SHP77 treated with DMSO at 0.1 percent for 48 hours (cell line): ENCODE measurements around the gene PLEKHM2.

ENCODE experiments used
- DNase-seq: peaks from one replicate; lab custom pipeline; 2025; lab: John Stamatoyannopoulos, UW

PLEKHM2 gene

DNA sequence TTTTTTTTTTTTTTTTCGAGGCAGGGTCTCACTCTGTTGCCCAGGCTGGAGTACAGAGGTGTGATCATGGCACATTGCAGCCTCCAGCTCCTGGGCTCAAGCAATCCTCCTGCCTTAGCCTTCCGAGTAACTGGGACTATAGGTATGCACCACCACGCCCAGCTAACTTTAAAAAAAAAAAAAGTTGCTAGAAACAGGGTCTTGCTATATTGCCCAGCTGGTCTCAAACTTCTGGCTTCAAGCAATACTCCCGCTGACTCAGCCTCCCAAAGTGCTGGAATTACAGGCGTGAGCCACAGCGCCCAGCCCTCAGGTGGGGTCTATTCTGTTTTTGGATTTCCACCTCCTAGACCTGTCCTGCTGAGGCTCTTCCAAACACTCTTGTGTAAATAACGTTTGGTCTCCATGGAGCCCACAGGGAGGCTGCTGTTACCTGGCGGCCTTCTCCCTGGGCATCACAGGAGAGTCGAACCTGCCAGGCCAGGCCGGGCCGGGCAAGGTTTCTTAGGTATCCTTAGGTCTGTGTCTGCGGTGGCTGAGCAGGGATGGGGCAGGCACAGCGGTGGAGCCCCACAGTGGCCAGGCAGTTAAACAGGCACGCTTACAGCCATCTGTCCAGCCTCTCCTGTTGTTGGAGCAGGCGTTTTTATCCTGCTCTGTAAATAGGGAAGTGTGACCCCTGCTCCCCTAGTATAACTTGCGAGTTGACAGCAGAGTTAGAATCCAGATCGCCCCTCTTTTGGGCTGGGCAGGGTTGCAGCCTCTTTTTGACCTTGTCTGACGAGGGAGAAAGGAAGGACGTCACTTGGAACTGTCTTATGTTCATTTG is 18.8 kb downstream of the PLEKHM2 start:
- DNase-seq, result no peak

DNA sequence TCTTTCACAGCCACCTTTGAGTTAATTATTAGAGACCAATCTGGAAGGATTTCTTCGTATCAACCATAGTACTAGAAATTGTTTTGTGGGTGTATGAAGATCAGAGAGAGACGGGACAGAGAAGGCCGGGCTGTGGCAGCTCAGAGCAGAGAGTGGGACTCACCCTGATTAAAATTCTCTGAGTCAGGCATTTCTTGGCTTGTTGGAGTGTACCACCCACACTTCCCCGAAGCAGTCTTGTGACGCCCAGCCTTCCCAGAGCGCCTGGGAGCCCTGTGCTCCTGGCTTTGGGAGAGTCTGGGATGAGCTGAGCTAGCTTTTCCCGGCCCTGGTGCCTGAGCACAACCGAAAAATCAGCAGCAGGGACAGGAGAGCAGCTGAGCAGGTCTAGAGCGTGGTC is 19.4 kb downstream of the PLEKHM2 start:
- no peak for DNase-seq

- no peak for DNase-seq
Measured at GRCh38 chr1:15704526-15705183, 20.5 kb downstream of the PLEKHM2 start.

DNA sequence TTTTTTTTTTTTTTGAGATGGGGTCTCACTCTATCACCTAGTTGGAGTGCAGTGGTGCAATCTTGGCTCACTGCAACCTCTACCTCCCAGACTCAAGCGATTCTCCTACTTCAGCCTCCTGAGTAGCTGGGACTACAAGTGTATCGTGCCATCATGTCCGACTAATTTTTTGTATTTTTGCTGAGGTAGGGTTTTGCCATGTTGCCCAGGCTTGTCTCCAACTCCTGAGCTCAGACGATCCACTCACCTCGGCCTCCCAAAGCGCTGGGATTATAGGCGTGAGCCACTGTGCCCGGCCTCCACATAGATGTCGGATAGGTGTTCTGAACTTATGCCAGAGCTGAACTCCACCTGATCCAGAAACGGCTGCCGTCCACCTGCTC is 21.1 kb downstream of the PLEKHM2 start:
- no peak for DNase-seq

GRCh38 chr1:15706751-15707150 is 22.6 kb downstream of the PLEKHM2 start:
- DNase-seq, result no peak

DNA sequence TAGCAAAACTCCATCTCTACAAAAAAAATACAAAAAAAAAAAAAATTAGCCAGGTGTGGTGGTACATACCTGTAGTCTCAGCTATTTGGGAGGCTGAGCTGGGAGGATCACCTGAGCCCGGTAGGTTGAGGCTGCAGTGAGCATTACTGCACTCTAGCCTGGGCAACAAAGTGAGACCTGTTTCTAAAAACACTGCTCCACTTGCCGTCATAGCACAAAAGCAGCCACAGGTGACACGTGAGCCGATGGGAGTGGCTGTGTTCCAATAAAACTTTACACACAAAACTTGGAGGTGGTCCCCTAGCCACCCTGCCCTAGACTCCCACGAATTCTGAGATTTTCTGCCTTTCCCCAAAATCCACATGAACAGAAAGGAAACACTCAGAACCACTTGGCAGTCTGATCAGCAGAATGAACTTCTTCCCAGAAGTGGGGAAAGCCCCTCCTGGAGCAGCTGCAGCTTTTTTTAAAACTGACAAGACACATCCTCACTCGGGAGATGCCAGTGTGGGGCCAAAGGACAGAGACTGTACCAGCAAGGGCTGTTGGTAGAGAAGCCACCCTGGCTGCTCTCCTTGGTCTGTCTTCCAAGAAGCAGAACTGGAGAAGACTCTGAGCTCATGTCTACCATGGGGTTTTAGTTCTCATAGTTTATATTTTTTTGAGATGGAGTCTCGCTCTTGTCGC is 23.3 kb downstream of the PLEKHM2 start:
- no peak for DNase-seq

- no peak for DNase-seq
Measured at GRCh38 chr1:15708486-15709137, 24.5 kb downstream of the PLEKHM2 start.

- no peak for DNase-seq
Measured at GRCh38 chr1:15709226-15709625, 25.1 kb downstream of the PLEKHM2 start.

DNA sequence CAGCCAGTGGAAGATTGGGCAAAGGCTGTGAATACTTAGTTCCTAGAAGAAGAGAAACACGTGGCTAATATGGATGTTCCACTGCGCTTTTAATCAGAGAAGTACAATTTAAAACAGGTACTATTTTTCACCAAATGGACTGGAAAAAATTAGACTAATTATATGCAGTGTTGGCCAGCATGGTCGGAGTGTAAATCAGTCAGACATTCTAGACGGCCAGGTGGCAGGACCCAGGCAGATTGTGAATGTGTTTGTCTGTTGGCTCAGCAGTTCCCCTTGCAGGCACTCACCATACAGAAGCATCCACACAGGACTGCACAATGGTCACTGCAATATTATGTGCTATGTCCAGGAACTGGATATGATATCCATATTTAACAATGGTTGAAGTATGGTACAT is 28.0 kb downstream of the PLEKHM2 start:
- no peak for DNase-seq

DNA sequence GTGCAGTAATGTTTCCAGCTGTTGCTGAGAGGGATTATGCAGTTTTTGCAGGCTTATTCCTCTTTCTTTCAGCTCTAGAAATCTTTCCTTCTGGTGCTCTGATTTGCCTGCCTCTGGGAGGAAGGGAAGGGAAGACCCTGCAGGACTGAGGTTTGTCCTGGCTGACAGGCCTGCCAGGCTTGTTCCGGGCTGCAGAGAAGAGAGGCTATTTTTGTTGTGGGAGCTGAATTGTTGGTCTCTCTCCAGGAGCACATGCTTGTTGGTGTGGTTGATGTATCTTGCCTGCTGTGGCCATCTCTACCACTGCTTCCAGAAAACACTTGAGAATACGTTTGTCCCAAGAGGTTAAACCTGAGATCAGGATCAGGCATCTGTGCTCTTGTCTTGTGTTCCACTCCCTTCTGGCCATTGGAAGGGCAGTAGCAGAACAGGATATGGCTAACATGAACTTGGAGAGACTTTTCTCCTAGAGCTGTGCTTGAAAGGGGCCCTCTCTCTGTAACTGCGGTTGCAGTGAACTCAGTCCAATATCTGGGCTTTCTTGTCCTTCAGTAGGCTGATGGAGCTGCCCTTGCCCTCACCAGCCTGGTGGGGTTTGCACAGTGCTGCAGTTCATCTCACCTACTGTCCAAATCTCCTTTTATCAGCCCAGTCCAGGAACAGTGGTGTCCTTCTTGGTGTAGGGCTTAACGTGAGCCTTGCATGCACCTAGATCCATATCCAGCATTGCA is 30.5 kb downstream of the PLEKHM2 start:
- no peak for DNase-seq

DNA sequence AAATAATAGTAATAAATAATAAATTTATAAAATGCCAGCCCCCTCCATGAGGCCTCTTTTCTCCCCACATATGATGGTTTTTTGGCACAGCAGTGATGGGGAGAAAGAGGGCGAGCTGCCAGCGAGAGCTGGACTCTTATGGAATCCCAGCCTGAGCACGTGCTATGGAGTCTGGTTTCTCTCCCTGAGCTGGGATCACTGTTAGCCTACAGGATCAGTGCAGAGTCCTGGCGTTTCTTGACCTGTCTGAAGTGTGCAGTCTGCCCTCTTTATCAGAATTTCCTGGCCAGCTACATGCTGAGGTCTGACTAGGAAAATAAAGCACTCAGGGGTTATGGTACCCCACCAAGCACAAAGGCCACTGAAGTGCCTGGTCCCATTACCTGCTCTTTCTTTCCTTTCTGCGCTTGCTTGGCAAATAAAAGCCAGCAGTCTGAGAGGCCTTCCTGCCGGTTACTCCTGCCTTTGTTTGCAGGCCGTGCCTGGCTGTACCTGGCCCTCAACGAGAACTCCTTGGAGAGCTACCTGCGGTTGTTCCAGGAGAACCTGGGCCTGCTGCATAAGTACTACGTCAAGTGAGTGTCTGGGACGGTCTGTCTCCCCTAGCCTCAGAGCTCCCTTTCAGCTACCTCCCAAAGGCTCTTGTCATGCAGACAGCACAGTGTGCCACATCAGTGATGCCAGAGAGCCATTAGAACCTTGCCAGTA is 33.5 kb downstream of the PLEKHM2 start:
- DNase-seq, result no peak

DNA sequence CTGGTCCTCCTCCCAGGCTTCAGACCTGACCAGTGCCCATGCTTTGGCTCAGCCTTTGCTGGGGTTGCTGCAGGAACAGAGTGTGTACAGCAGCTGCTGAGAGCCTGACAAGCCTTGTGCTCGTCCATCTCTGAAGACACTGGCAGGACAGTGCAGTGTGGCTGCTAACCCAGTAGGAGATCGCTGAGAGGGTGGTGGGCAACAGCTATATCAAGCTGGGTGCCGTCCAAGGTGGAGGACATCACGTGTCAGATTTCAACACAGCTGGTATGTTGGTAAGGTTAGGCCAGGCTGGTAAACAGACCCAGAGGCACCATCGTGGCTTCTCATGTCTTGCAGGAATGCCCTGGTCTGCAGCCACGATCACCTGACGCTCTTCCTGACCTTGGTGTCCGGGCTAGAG is 34.1 kb downstream of the PLEKHM2 start:
- DNase-seq, result no peak

GRCh38 chr1:15719381-15720120 is 35.4 kb downstream of the PLEKHM2 start:
- DNase-seq, result no peak

- DNase-seq, result no peak
Measured at GRCh38 chr1:15720861-15721260, 36.7 kb downstream of the PLEKHM2 start.

DNA sequence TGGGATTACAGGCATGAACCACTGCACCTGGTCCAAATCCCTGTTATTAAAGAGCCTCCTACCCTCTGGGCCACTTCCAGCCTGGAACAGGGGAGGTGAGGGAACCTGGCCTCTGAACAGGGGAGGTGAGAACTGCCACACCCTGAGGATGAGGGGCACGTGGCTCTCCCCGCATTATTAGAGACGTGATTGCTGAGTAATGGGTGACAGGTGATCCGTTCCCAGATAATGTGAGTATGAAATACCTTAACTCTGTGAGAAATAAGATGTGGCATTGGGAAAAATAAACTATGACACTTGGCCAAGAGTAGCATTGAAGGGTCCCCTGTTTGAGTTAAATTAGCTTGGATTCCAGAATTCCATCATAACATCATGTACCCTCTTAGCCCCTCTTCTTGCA is 38.3 kb downstream of the PLEKHM2 start:
- DNase-seq, result no peak

- no peak for DNase-seq
Measured at GRCh38 chr1:15722836-15723532, 38.9 kb downstream of the PLEKHM2 start.

GRCh38 chr1:15723631-15724246 is 39.6 kb downstream of the PLEKHM2 start:
- peak; percentile 74 for DNase-seq

DNA sequence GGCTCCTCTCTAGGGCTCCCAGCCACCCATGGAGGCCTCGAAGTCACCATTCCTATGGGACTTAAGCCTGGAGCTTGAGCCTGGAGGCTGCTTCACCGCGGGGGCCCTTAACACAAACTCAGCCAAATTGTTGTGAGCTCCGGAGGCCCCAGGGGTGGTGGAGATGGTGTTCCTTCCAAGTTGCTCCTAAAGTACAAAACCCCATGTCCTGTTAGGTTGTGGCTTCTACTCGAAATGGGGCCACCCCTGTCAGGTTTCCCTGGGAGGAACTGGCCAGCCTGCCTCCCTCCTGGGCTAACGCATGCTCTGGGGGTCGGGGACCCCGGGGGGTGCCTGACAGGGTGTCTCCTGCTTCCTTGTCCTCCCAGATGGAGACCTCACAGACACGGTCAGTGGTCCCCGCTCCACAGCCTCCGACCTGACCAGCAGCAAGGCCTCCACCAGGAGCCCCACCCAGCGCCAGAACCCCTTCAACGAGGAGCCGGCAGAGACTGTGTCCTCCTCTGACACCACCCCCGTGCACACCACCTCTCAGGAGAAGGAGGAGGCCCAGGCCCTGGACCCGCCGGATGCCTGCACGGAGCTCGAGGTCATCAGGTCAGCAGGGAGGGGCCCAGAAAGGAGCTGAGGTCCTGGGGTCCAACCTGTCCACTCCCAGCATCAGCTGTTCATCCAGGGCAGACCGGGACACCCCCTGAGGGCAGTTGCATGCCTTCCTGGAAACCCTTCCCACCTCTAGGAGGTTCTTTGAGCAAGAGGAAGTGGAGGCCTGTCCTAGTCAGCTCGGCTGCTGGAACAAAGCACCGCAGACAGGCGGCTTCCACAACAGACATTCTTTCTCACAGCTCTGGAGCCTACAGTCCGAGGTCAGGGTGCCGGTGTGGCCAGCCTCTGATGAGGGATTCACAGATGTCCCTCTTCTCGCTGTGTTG is 41.1 kb downstream of the PLEKHM2 start:
- no peak for DNase-seq
